NCI-H345 treated with DMSO at 0.1 percent for 48 hours (cell line): ENCODE data around the gene GPT2.
"Not testable (repeated sequence)": the region's sequence is repeated elsewhere in the genome, so short reads cannot be mapped to it uniquely, and the experiment has no call there.

ENCODE experiments used
- DNase-seq: peaks from one replicate; lab custom pipeline; 2025; ENCODE audit not compliant: unreplicated experiment; lab: John Stamatoyannopoulos, UW

GPT2 gene

GRCh38 chr16:46862555-46863447, 21.4 kb upstream of the GPT2 start:
- no peak for DNase-seq

- DNase-seq: no peak
These were observed 17.9 kb upstream of the GPT2 start for GRCh38 chr16:46866286-46866685.

GRCh38 chr16:46867486-46867885, 16.7 kb upstream of the GPT2 start:
- DNase-seq: not testable (repeated sequence)

- not testable (repeated sequence) for DNase-seq
These were observed 15.3 kb upstream of the GPT2 start for GRCh38 chr16:46868891-46869290.

- no peak for DNase-seq
These were observed 12.6 kb upstream of the GPT2 start for GRCh38 chr16:46871597-46871996.

- DNase-seq: no peak
These were observed 11.0 kb upstream of the GPT2 start for GRCh38 chr16:46873201-46873600.

GRCh38 chr16:46875243-46875642, 8.9 kb upstream of the GPT2 start:
- no peak for DNase-seq

- no peak for DNase-seq
These were observed 1.7 kb upstream of the GPT2 start for GRCh38 chr16:46882304-46882939.

GRCh38 chr16:46882940-46883307, 1.2 kb upstream of the GPT2 start:
- DNase-seq: no peak

GRCh38 chr16:46883353-46883689, 841 bp upstream of the GPT2 start:
- peak; percentile 16 for DNase-seq

- DNase-seq: no peak
These were observed 541 bp downstream of the GPT2 start for GRCh38 chr16:46884513-46885293.

- no peak for DNase-seq
These were observed 2.0 kb downstream of the GPT2 start for GRCh38 chr16:46885960-46886763.

GRCh38 chr16:46886764-46887523, 2.8 kb downstream of the GPT2 start:
- no peak for DNase-seq

GRCh38 chr16:46887524-46887854, 3.3 kb downstream of the GPT2 start:
- DNase-seq: no peak

- no peak for DNase-seq
These were observed 5.2 kb downstream of the GPT2 start for GRCh38 chr16:46889245-46889941.

GRCh38 chr16:46889942-46890300, 5.8 kb downstream of the GPT2 start:
- no peak for DNase-seq

GRCh38 chr16:46891910-46892309, 7.7 kb downstream of the GPT2 start:
- no peak for DNase-seq

GRCh38 chr16:46894036-46894672, 10.0 kb downstream of the GPT2 start:
- DNase-seq: no peak
